ENCODE data around the gene LRRC41.

GRCh38 chr1:46242918-46243317, 60.5 kb downstream of the LRRC41 start:
- TF ChIP-seq TARDBP (IDR thresholded peaks at IDR 0.05) (no peak), LEF1 (IDR thresholded peaks at IDR 0.05; ENCODE audit: borderline replicate concordance) (no peak), CTBP1 (IDR thresholded peaks at IDR 0.05; ENCODE audit: borderline replicate concordance) (no peak), SUZ12 (IDR thresholded peaks at IDR 0.05) (no peak), FOXK2 (IDR thresholded peaks at IDR 0.05) (no peak), L3MBTL2 (conservative IDR thresholded peaks at IDR 0.05) (no peak), SP1 (IDR thresholded peaks at IDR 0.05) (no peak), ARNT (IDR thresholded peaks at IDR 0.05) (no peak), BHLHE40 (IDR thresholded peaks at IDR 0.05; ENCODE audit: borderline replicate concordance) (no peak), FOXA1 (IDR thresholded peaks at IDR 0.05) (no peak), FOXM1 (IDR thresholded peaks at IDR 0.05; ENCODE audit: borderline replicate concordance) (no peak), ZNF384 (IDR thresholded peaks at IDR 0.05) (no peak)

Data from HEK293T (cell line).